ENCODE data around the gene TTLL11. TPM values are rescaled to one million over a fixed set of nuclear protein-coding genes. Genes with fewer than 3 reads are reported as not detected.

The TTLL11 gene
- total RNA-seq, 1 donor from 2014 or later: 0.75 TPM

DNA sequence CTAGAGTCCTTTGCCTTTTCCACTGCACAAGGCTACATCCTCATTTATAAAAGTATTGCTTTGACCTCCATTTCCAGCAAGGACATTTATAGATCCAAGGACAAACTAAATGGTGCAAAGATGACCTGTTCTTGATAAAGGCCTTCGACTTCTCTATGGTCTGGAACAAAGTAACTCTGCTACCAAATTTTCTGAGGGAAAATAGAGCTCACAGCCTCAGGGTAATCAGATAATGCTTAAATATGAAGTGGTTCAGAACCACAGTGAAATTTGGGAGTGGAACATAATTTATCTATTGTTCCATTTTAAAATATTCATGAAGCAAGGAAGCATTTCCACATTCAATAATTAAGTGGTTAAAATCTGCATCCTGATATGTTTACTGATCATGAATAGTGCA is 137.5 kb downstream of the TTLL11 start:
- Histone ChIP-seq H3K9ac (no peak overlapping the region), H3K4me1 (peaks cover 2% of the 10 kb centered on the region), H3K4me2 (no peak overlapping the region), H3F3A (ENCODE audit: low read depth) (no peaks in the 10 kb centered on the region), H3K9me3 (ENCODE audit: low read depth) (no peaks in the 10 kb centered on the region), H3K4me3 (no peak overlapping the region), H2AFZ (replicated peaks) (no peak overlapping the region), H4K20me1 (ENCODE audit: low read depth) (no peaks in the 10 kb centered on the region), H3K27me3 (no peaks in the 10 kb centered on the region), H3K79me2 (ENCODE audit: low read depth) (no peaks in the 10 kb centered on the region), H3K27ac (no peak overlapping the region), H3K36me3 (no peaks in the 10 kb centered on the region)
- no peak overlapping the region for H3K27ac Mint-ChIP-seq
- no peaks in the 10 kb centered on the region for H3K9me3 Mint-ChIP-seq
- no peak for DNase-seq (ENCODE audit: low spot score)
- TF ChIP-seq EZH2phosphoT487 (IDR thresholded peaks at IDR 0.05) (no peak), EZH2 (IDR thresholded peaks at IDR 0.05) (no peak), CTCF (IDR thresholded peaks at IDR 0.05) (no peak)
- no peak overlapping the region for H3K4me3 Mint-ChIP-seq
- H3K36me3 Mint-ChIP-seq: no peaks in the 10 kb centered on the region
- H3K27me3 Mint-ChIP-seq (ENCODE audit: insufficient read depth, low read depth): peaks cover 3% of the 10 kb centered on the region
- H3K4me1 Mint-ChIP-seq: no peaks in the 10 kb centered on the region

DNA sequence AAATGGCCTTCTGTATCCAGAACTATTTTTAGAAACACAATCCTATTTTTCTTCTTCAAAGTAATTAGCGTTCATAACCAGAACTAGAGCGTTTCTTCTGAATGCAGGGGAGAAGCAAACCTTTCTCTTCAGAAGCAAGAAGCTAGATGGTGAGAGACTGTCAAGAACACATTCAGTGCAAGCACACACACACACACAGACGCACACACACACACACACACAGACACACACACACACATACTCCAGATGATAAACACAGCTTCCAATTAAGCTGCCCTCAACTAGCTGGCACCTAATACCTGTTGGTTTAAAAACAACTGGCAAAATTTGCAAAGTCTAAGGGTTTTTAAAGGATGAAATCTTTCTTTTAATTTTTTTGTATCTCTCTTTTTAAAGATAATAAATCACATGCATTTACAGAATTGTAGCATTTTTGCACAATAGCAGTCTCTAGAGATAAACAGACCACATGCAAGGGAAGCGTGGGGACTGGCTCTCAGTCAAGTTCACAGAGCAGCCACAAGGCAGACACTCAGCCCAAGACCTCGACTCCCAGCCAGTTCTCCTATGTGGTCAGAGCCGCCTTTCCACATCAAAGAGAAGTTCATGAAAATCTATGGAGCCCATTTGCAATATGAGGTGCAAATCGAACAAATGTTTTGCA is 138.5 kb downstream of the TTLL11 start:
- Histone ChIP-seq H3K9ac (no peak overlapping the region), H3K36me3 (no peaks in the 10 kb centered on the region), H3K27ac (no peak overlapping the region), H2AFZ (replicated peaks) (no peak overlapping the region), H3K4me2 (no peak overlapping the region), H3K79me2 (ENCODE audit: low read depth) (no peaks in the 10 kb centered on the region), H3K9me3 (ENCODE audit: low read depth) (no peaks in the 10 kb centered on the region), H3F3A (ENCODE audit: low read depth) (no peaks in the 10 kb centered on the region), H3K4me3 (no peak overlapping the region), H3K4me1 (no peaks in the 10 kb centered on the region), H3K27me3 (no peaks in the 10 kb centered on the region), H4K20me1 (ENCODE audit: low read depth) (no peaks in the 10 kb centered on the region)
- TF ChIP-seq CTCF (IDR thresholded peaks at IDR 0.05): no peak
- no peak for TF ChIP-seq EZH2phosphoT487 (IDR thresholded peaks at IDR 0.05)
- no peak for TF ChIP-seq EZH2 (IDR thresholded peaks at IDR 0.05)
- H3K4me3 Mint-ChIP-seq: no peak overlapping the region
- no peak for DNase-seq (ENCODE audit: low spot score)
- no peaks in the 10 kb centered on the region for H3K9me3 Mint-ChIP-seq
- no peaks in the 10 kb centered on the region for H3K36me3 Mint-ChIP-seq
- no peaks in the 10 kb centered on the region for H3K4me1 Mint-ChIP-seq
- peaks cover 3% of the 10 kb centered on the region for H3K27me3 Mint-ChIP-seq (ENCODE audit: insufficient read depth, low read depth)
- no peak overlapping the region for H3K27ac Mint-ChIP-seq

- H3F3A ChIP-seq (ENCODE audit: low read depth): no peaks in the 10 kb centered on the region
- Mint-ChIP-seq H3K4me3 (no peak overlapping the region), H3K27me3 (ENCODE audit: insufficient read depth, low read depth) (no peaks in the 10 kb centered on the region), H3K9me3 (no peaks in the 10 kb centered on the region), H3K36me3 (no peaks in the 10 kb centered on the region), H3K27ac (no peak overlapping the region), H3K4me1 (peaks cover 6% of the 10 kb centered on the region)
- no peaks in the 10 kb centered on the region for H3K79me2 ChIP-seq (ENCODE audit: low read depth)
- no peak overlapping the region for H3K4me2 ChIP-seq
- H2AFZ ChIP-seq (replicated peaks): no peak overlapping the region
- H3K36me3 ChIP-seq: no peaks in the 10 kb centered on the region
- no peak overlapping the region for H3K9ac ChIP-seq
- H3K27ac ChIP-seq: no peak overlapping the region
- no peak for DNase-seq (ENCODE audit: low spot score)
- no peaks in the 10 kb centered on the region for H3K27me3 ChIP-seq
- H3K4me1 ChIP-seq: no peaks in the 10 kb centered on the region
- no peaks in the 10 kb centered on the region for H4K20me1 ChIP-seq (ENCODE audit: low read depth)
- H3K4me3 ChIP-seq: no peak overlapping the region
- no peaks in the 10 kb centered on the region for H3K9me3 ChIP-seq (ENCODE audit: low read depth)
- TF ChIP-seq EZH2phosphoT487 (IDR thresholded peaks at IDR 0.05): no peak
- no peak for TF ChIP-seq EZH2 (IDR thresholded peaks at IDR 0.05)
- no peak for TF ChIP-seq CTCF (IDR thresholded peaks at IDR 0.05)
Measured at GRCh38 chr9:121952611-121953010, 140.5 kb downstream of the TTLL11 start.

All from neural progenitor cell (in vitro differentiated cells).